Gastroesophageal sphincter (tissue), 3 donors: ENCODE results near the gene MYO1B.

Experiments
- CTCF ChIP-seq, 4 experiments: fragments of 200-600 bp in 2 of 4; fragments of 450-650 bp in 2 of 4; sonication (generic) in 1 of 4; IDR thresholded peaks; one replicate each; pipeline ENCODE4 v1.5.1; 2017 to 2019; ENCODE audit warnings: antibody characterized with exemption in 4 of 4, mild to moderate bottlenecking in 2 of 4, moderate library complexity in 2 of 4
- EP300 ChIP-seq: sonication (generic); formaldehyde crosslinking; IDR thresholded peaks from one replicate; pipeline ENCODE4 v1.6.1; 2017; ENCODE audit warnings: antibody characterized with exemption, mild to moderate bottlenecking
- POLR2A ChIP-seq, 2 donors: fragments of 450-650 bp; IDR thresholded peaks; one replicate each; pipeline ENCODE4 v1.6.1; 2017; ENCODE audit warnings: antibody characterized with exemption in 2 of 2, mild to moderate bottlenecking in 2 of 2, moderate library complexity in 1 of 2

- TF ChIP-seq CTCF (IDR thresholded peaks at IDR 0.05) (no peak), POLR2A (IDR thresholded peaks at IDR 0.05) (no peak), EP300 (no peak)
Observed at GRCh38 chr2:191311156-191311555, 66.0 kb downstream of the MYO1B start.
